ENCODE measurements around the gene LRRC55.

The LRRC55 gene, protein sequence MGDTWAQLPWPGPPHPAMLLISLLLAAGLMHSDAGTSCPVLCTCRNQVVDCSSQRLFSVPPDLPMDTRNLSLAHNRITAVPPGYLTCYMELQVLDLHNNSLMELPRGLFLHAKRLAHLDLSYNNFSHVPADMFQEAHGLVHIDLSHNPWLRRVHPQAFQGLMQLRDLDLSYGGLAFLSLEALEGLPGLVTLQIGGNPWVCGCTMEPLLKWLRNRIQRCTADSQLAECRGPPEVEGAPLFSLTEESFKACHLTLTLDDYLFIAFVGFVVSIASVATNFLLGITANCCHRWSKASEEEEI

DNA sequence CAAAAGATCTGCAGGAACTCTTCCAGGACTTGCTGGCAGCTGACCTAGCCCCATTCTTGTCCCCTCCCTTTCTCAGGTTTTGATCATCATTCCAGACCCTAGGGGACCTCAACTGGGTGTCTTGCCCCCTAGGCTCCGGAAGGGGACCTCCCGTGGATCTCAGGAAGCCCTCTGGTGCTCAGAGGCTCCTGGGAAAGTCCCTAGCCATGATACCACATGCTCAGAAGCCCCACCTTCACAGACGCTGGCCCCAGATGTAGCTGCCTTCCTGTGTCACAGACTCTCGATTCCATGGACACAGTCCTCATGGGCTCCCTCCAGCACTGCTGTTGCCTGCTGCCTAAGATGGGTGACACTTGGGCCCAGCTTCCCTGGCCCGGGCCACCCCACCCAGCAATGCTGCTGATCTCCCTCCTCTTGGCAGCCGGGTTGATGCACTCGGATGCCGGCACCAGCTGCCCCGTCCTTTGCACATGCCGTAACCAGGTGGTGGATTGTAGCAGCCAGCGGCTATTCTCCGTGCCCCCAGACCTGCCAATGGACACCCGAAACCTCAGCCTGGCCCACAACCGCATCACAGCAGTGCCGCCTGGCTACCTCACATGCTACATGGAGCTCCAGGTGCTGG is at the start of gene LRRC55:
TSS of gene LRRC55 (plus strand) at position 276 of the 628 bp plus-strand sequence. CDS start at position 346, 70 bp downstream.
- DNase-seq = no peak

DNA sequence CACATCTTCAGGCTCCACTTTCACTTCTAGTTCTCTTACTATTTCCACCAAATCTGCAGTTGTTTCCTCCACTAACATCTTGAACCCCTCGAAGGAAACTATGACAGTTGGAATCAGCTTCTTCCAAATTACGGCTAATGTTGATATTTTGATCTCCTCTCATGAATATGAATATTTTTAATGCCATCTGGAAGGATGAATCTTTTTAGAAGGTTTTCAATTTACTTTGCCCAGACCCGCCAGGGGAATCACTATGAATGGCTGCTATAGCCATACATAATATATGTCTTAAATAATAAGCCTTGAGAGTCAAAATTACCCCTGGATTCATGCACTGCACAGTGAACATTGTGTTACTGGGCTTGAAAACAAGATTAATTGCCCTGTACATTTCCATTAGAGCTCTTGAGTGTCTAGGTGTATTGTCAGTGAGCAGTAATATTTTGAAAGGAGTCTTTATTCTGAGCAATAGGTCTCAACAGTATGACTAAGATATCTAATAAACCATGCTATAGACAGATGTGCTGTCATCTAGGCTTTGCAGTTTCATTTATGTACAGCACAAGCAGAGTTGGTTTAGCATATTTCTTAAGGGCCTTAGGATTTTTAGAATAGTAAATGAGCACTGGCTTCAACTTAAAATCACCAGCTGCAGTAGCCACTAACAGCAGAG is 48.3 kb upstream of the LRRC55 start:
- DNase-seq = no peak

DNA sequence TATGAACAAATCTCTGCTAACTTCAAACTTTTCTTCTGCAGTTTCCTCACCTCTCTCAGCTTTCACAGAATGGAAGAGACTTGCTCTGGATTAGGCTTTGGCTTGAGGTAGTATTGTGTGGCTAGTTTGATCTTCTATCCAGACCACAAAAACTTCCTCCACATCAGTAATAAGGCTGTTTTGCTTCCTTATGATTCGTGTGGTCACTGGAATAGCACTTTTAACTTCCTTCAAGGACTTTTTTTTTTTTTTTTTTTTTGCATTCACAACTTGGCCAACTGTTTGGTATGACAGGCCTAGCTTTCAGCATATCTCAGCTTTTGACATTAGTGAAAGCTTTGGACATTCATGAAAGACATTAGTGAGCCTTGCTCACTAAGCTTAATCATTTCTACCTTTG is 47.5 kb upstream of the LRRC55 start:
- no peak for DNase-seq

DNA sequence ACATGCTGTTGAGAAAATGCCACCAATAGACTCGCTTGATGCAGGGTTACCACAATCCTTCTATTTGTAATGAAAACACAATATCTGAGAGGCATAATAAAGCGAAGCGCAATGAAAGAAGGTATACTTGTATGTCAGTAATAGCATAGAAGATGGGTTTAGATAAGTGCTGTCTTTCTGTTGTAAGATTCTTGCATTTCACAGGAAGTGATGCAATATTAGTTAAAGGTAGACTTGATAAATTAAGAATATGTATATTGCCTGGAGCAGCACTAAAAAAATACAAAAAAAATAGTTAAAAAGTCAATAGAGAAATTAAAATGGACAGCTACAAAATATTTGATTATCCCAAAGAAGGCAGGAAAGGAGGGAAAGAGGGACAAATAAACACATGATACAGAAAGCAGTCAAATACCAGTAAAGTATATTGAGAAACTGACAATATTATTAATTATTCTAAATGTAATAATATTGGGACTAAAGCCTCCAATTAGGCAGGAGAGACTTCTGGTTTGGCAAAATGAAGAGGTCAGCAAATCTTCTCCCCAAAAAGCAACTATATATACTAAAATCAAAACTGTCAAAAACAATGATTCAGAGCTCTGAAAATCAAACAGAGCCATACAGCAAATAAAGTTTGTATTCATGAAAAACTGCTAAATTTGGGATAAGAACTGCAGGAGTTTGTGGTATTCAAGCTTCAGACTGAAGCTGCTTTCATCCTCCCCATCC is 46.6 kb upstream of the LRRC55 start:
- no peak for DNase-seq

DNA sequence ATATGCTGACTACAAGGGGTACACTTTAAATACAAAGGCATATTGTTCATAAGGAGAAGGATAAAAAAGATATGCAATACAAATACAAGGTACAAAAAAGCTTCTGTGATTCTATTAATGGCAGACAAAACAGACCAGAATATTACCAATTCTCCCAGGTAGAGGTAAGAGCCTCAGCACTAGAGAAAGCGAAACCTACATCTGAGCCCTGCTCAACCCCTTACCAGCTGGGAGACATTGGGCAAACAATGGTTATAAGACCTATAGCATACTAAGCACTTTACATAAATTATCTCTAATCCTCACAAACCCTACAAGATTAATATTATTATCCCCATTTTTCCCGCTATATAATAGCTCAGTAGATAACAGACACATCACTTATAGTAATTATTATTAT is 41.2 kb upstream of the LRRC55 start:
- DNase-seq = no peak

DNA sequence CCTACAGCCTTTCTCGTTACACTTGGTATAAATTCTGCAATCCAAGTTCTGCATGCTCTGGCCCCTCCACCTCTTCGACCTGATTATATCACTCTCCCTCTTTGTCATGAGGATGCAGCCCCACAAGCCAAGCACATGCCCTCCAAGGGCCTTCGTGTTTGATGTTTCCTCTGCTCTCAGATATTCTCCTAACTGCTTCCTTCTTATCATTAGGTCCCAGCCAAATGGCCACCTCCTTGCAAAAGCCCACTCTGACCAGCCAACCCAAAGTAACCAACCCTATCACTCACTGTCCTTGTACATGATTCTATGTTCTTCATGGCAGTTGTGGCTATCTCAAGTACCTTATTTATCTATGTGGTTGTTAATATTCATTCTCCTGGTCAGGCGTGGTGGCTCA is 38.3 kb upstream of the LRRC55 start:
- DNase-seq = no peak

DNA sequence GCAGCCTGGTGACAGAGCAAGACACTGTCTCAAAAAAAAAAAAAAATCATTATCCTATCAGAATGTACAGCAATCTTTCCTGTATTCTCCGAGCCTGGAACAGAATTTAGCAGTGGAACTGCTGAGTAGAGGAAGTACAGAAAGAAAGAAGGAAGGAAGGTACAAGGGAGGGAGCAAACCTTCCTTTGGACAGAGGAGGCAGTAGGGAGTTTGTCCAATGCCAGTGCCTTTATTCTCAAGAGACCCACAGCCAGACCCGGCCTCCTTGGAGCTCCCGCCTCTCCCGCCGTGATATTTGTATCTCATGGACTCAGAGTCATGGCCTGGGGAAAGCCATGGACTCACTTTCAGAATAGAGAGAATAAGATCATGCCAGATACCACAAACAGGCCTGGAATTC is 37.7 kb upstream of the LRRC55 start:
- DNase-seq = no peak

DNA sequence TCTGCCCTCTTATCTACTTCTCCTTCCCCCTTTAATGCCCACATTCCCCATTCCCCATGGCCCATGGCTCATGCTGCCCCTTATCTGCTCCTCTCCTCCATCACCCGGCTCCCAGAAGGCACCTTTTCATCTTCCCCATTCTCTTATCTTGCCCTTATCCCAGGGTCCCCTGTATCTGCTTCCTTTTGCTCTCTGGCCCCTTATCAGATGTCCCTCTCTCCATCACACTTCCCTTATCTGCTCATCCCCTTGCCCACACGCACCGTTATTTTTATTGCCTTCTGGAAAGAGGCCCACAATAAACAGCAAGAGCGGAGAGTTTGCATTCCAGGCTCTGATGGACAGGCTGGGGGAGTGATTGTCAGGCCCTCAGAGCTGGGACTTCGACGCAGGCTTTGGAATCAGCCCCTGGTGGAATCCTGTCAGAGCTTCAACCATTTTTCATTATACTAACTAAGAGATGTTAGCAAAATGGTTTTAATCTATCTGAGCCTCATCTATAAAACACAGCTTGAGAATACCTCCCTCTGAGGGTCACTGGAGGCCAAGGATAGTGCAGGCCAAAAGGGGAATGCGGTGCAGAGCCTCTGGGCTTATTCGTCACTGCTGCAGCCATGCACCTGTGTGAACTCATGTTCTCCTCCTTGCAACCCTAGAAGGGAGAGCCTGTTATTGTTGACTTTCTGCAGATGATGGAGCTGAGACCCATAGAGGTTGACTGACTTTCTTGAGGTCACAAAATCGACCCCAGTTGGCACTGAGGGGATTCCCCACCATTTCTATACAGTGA is 37.0 kb upstream of the LRRC55 start:
- DNase-seq = no peak

DNA sequence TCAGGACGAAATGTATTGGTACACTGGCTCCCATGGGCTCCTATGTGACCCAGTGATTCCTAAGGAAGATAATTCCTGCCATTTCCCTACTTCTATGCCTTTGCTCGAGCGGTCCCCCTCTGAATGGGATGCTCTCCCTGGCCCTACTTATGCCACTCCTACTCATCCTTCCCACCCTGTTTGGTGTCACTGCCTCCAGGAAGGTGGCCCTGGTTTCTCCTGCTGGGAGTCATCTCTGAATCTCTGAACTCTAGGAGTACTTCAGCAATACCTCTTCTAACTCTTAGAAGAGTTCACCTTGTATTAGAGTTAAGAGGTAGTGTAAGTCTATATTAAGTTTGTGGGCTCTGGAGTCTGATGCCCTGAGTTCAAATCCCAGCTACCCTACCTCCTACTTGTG is 35.5 kb upstream of the LRRC55 start:
- no peak for DNase-seq

DNA sequence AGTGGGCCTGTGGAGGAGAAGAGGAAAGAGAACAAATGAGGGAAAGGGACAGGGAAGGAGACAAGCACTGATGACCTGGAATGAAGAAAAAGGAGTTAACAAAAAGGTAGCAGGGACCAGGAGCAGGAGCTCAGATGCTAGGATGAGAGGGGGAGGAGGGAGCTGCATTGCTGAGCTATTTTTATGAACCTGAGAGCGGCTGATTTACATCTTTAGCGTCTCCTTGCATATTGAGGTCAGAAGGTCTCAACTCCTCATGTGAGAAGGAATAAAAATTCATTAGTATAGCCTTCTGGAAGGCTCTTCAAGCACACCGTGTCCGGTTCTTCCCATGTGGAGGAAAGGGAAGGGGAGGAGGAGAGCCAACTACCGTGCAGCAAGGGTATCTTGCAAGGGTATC is 33.1 kb upstream of the LRRC55 start:
- DNase-seq = no peak

DNA sequence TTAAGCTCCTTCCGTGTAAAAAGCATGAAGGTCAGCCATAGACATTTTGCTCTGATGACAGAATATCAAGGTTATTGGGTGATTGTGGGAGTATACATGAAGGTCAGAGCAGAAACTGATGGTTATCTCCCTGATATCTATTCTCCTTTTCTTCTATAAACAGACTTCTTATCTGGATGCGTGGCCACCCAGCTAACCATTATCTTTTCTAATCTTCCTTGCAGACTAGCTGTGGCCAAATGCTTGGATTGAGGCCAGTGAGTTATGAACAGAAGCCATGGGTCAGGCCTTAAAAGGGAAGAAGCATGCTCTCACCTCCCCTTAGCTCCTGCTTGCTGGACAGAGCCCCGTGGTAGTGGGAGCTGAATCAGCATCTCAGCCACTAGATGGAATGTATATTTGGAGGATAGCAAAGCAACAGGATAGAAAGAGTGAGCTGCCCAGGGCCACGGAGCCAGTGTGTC is 31.3 kb upstream of the LRRC55 start:
- DNase-seq = no peak

DNA sequence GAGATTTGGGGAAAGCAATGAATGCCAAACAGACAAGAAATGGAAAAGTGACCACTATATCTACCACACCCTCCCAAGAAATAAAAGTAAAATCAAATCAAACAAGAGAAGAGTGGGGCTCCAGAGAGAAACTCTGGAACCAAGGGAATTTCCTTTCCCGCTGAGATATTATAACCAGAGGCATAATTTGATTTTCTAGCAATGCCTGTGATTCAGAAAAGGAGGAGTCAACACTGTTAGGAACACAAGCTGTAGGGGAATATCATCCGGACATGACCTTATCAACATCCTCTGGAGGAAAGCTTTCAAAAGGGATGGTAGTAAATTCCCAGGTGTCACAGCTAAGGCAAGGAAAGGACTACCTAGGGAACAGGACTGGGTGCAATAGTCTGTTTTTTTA is 29.6 kb upstream of the LRRC55 start:
- no peak for DNase-seq

DNA sequence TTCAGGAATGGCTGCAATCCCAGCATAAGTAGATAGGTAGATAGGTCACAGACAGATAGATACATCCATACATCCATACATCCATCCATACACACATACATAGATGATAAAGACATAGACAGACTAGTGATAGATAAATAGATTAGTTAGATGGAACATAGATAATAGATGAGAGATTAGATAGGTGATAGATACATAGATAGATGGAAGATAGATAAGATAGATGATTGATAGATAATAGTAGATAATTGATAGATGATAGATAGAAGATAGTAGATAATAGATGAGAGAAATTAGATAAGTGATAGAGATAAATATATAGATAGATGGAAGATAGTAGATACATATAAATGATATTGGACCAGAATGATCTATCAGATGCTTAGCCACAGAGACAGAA is 28.3 kb upstream of the LRRC55 start:
- no peak for DNase-seq

DNA sequence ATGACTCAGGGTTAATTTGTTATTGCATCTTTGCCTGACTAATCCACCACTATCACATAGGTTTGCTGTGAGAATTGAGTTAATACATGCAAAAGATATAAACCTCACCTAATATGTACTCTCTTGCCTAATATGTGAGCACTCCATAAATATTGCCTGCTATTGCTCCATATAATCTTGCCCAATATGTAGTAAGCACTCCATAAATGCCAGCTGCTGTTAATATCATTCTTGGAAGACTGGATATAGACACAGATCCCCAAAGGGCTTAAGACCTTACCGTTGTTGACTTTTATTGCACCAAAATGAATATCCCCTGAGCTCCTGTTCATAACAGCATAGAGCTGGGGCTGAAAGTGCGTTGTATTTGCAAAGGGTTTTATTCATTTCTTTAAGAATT is 27.0 kb upstream of the LRRC55 start:
- DNase-seq = no peak

DNA sequence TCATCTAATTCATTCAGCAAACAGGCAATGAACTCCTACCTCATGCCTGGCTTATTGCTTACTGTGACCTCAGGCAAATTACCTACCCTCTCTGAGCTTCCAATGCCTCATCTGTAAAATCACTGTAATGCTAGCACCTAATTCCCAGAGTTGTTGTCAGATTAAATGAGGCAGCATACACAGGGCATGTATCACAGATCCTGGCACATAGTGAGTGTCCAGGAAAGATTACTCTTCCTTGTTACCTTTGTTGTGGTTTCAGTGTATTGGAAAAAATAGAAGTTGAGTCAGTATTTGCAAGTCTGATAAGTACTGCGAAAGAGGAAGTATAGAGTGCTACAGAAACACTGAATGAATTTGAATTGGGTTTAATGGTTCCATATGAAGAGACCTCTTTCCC is 26.4 kb upstream of the LRRC55 start:
- no peak for DNase-seq

DNA sequence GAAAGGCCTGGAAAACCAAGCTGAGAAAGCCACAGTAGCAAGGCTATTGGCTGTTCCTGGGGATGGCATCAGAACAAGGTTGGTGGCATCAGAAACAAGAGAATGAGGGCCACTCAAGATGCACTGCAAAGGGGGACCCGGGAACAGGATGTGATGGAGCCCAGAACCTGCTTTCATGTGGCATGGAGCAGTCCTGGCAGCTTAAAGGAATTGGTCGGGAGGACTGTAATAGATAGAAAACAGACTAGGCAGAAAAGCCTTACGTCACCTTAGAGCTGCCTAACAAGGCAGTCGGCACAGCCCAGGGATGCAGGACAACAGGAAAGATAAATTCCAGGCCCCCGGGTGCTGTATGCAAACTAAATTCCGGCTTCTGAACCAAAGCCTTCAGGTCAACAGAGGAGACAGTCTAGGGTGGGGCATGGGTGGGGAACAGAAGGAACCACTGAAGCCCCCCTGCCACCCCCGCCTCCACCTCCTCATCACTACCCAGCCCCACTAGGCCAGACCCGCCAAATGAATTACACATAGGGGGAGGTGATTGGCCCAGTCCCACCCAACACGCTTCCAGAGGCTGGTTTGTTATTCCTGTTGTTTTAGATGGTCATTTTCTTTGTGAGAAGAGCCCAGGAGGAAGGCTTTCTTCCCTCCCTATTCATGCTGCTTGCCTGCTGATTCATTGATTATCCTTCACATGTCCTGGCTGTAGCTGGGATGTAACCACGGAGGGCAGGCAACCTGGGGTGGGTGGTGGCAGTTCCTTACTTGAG is 25.7 kb upstream of the LRRC55 start:
- no peak for DNase-seq

DNA sequence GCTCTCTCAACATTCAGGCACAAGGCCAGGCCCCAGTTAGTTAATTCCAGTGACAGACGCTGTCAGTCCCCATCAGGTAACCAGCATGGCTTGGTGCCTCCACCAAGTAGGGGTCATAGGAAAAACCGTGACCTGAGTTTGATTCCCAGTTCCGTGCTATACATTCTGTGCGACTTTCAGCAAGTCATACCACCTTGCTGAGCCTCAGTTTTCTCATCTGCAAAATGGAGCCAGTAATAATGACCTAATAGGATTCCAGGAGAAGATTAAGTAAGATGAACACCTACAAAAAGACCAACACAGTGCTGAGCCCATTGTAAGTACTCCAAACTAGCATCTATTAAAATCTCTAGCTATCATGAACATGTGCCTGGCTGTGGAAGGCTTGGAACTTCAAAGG is 24.8 kb upstream of the LRRC55 start:
- DNase-seq = no peak

DNA sequence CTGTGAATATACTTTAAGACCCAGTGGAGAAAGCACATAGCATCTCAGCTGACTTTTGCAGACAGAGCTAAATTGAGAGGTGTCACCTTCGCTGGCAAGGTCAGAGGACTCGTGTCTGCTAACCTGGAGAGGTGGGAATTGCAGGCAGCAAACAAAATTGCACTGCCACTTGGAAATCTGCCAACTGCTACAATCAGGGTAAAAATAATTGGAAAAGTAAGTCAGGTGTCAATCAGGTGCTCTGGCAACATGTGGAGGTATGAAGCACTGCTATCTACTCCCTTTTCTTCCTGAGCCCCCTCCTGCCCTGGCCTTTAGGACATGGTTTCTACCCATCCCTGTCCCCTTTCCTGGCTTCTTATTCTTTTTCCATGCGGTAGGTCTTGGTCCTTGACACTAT is 24.1 kb upstream of the LRRC55 start:
- DNase-seq = no peak

DNA sequence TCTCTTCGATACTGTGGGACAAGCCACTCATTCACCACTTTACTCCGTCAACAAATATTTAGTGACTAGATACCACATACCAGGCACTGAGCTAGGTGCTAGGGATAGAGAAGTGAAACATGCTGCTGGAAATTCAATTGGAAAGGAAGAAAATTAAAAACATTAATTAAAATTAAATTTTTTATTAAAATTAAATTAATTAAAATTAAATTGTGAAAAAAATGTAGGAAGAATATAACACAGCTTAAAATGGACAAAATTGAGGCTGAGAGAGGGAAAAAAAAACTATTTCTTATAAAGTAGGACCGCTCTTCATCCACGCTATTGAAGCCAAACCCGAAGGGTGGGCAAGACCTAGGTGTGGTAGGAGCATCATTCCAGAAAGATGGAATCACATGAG is 23.6 kb upstream of the LRRC55 start:
- no peak for DNase-seq

DNA sequence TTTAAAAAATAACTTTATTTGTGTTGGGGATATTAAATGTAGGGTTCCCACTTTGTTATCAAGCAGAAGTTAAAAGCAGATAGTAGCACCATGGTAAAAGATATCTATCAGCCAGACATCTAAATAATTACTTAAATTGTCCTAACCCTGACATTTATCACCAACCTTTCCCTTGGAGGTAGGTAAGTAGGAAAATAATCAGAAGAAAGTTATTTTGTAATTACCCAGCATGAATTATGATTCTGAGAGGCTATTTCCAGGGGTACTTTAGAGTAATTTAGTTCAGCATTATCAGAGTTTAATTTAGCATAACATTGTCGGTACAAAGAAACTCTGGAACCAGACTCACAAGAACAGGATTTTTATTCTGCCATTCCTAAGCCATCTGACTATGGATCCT is 23.2 kb upstream of the LRRC55 start:
- no peak for DNase-seq

DNA sequence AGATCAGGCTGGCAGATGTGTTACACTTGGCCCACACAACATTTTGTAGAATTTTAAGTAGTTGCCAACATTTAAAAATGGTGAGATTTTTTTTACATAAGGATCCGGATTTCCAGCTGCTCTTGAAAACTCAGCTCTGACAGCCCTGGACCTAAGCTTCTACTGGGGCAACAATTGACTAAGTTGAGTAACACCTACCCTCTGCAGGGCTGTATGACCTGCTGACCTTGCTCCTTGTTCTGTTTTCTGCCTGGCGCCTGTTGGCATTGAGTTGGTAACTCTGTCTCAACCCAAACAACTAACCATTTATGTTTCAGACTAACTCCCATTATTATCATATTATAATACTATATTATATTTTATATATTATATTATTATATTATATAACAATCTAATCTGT is 21.1 kb upstream of the LRRC55 start:
- no peak for DNase-seq

DNA sequence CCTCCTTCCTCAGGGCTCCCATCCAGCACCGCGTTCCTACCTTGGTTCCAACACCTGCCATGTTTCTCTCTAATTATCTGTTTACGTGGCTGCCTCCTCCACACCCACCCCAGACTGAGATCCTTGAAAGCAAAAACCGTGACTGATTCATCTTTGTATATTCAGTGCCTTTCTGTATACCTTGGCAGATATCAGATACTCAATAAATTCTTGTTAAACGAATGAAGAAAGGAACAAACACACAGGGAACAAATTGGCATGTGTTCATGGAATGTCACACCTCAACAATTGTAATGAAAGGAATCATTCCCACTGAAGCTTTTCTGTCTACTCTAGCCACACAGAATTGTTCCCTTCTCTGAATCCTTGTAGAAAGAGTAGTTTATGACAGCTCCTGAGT is 20.4 kb upstream of the LRRC55 start:
- no peak for DNase-seq
